HEK293T (cell line): Measurements from ENCODE around the gene TECTB.

ENCODE experiments used
- CTBP1 ChIP-seq: fragments of 450-650 bp; IDR thresholded peaks from 2 replicates; pipeline ENCODE4 v1.6.1; 2016; ENCODE audit warnings: borderline replicate concordance
- ELF4 ChIP-seq: fragments of 450-650 bp; IDR thresholded peaks from 2 replicates; pipeline ENCODE4 v1.6.1; 2017; ENCODE audit warnings: antibody characterized with exemption
- FOXA1 ChIP-seq: fragments of 450-650 bp; IDR thresholded peaks from 2 replicates; pipeline ENCODE4 v1.6.1; 2016; ENCODE audit warnings: mild to moderate bottlenecking
- FOXK2 ChIP-seq: fragments of 450-650 bp; IDR thresholded peaks from 2 replicates; pipeline ENCODE4 v1.6.1; 2016; ENCODE audit warnings: mild to moderate bottlenecking
- FOXM1 ChIP-seq: fragments of 450-650 bp; IDR thresholded peaks from 2 replicates; pipeline ENCODE4 v1.6.1; 2017; ENCODE audit warnings: mild to moderate bottlenecking, borderline replicate concordance
- LEF1 ChIP-seq: fragments of 450-650 bp; IDR thresholded peaks from 2 replicates; pipeline ENCODE4 v1.6.1; 2017; ENCODE audit warnings: mild to moderate bottlenecking, borderline replicate concordance
- NFRKB ChIP-seq: fragments of 450-650 bp; IDR thresholded peaks from 2 replicates; pipeline ENCODE4 v1.6.1; 2016; ENCODE audit warnings: mild to moderate bottlenecking, moderate library complexity
- PKNOX1 ChIP-seq: fragments of 450-650 bp; IDR thresholded peaks from 2 replicates; pipeline ENCODE4 v1.6.1; 2016
- SP1 ChIP-seq: fragments of 450-650 bp; IDR thresholded peaks from 2 replicates; pipeline ENCODE4 v1.6.1; 2017
- SUZ12 ChIP-seq: fragments of 450-650 bp; IDR thresholded peaks from 2 replicates; pipeline ENCODE4 v1.6.1; 2016; ENCODE audit warnings: mild to moderate bottlenecking
- TARDBP ChIP-seq: fragments of 450-650 bp; IDR thresholded peaks from 2 replicates; pipeline ENCODE4 v1.6.1; 2016
- ZNF384 ChIP-seq: fragments of 450-650 bp; IDR thresholded peaks from 2 replicates; pipeline ENCODE4 v1.6.1; 2016

- TF ChIP-seq ZNF384 (no peak), FOXA1 (no peak), FOXM1 (no peak), NFRKB (no peak), CTBP1 (no peak), SP1 (no peak), TARDBP (no peak), ELF4 (no peak), FOXK2 (no peak), LEF1 (no peak), SUZ12 (no peak), PKNOX1 (no peak)
Observed at GRCh38 chr10:112340601-112341000, 57.4 kb downstream of the TECTB start.
